ENCODE data around the gene FGD5. TPM values are rescaled to one million over a fixed set of nuclear protein-coding genes. Genes with fewer than 3 reads are reported as not detected.

Gene FGD5
- total and polyA plus RNA-seq, 2 experiments from 2014 or later = 7.4 to 12.2 TPM

- Histone ChIP-seq H3K9me2 (ENCODE audit: insufficient read depth) (no peaks in the 10 kb centered on the region; the same call in 1 of the 2 replicates), H3K4me3 (peak overlapping the region; percentile 89)
- H3K36me3 Mint-ChIP-seq (ENCODE audit: low read depth) = no peaks in the 10 kb centered on the region
These were observed 7.1 kb upstream of the FGD5 start for GRCh38 chr3:14811684-14812083.

GRCh38 chr3:14812196-14812790 is 6.5 kb upstream of the FGD5 start:
- Histone ChIP-seq H3K4me2 (peak overlapping the region; percentile 98), H3K36me3 (ENCODE audit: insufficient read depth) (no peaks in the 10 kb centered on the region), H3K79me2 (replicated peaks; ENCODE audit: insufficient read depth) (0 out of 2 replicates have a peak, but pooled peaks cover 3% of the 10 kb centered on the region), H3K4me3 (peak overlapping the region; percentile 89), H3F3A (replicated peaks; ENCODE audit: low read depth) (no peaks in the 10 kb centered on the region), H4K20me1 (replicated peaks; ENCODE audit: insufficient read depth) (no peaks in the 10 kb centered on the region), H3K27ac (ENCODE audit: low read depth) (no peak overlapping the region), H2AFZ (no peak overlapping the region), H3K27me3 (ENCODE audit: insufficient read depth) (peaks cover 48% of the 10 kb centered on the region), H3K9me2 (ENCODE audit: insufficient read depth) (no peaks in the 10 kb centered on the region; the same call in 1 of the 2 replicates), H3K4me1 (ENCODE audit: insufficient read depth) (peaks cover 17% of the 10 kb centered on the region)
- H3K4me3 Mint-ChIP-seq = peak overlapping the region; percentile 91
- ATAC-seq (no peak), DNase-seq (ENCODE audit: low spot score) (no peak)
- no peaks in the 10 kb centered on the region for H3K36me3 Mint-ChIP-seq (ENCODE audit: low read depth)
- no peaks in the 10 kb centered on the region for H3K9me3 Mint-ChIP-seq
- H3K27ac Mint-ChIP-seq = no peak overlapping the region
- H3K4me1 Mint-ChIP-seq = peaks cover 38% of the 10 kb centered on the region
- peaks cover 34% of the 10 kb centered on the region for H3K27me3 Mint-ChIP-seq (ENCODE audit: insufficient read depth, low read depth, poor library complexity)
- TF ChIP-seq ZNF331 (CRISPR knock-in tag; IDR thresholded peaks at IDR 0.05; ENCODE audit: low read depth) (no peak), POLR2AphosphoS5 (IDR thresholded peaks at IDR 0.05; ENCODE audit: low read depth) (no peak), EZH2 (IDR thresholded peaks at IDR 0.05; ENCODE audit: low read depth, unreplicated experiment) (no peak), STAT1 (IDR thresholded peaks at IDR 0.05; ENCODE audit: unreplicated experiment) (no peak)
- TF ChIP-seq, protein P1, sequence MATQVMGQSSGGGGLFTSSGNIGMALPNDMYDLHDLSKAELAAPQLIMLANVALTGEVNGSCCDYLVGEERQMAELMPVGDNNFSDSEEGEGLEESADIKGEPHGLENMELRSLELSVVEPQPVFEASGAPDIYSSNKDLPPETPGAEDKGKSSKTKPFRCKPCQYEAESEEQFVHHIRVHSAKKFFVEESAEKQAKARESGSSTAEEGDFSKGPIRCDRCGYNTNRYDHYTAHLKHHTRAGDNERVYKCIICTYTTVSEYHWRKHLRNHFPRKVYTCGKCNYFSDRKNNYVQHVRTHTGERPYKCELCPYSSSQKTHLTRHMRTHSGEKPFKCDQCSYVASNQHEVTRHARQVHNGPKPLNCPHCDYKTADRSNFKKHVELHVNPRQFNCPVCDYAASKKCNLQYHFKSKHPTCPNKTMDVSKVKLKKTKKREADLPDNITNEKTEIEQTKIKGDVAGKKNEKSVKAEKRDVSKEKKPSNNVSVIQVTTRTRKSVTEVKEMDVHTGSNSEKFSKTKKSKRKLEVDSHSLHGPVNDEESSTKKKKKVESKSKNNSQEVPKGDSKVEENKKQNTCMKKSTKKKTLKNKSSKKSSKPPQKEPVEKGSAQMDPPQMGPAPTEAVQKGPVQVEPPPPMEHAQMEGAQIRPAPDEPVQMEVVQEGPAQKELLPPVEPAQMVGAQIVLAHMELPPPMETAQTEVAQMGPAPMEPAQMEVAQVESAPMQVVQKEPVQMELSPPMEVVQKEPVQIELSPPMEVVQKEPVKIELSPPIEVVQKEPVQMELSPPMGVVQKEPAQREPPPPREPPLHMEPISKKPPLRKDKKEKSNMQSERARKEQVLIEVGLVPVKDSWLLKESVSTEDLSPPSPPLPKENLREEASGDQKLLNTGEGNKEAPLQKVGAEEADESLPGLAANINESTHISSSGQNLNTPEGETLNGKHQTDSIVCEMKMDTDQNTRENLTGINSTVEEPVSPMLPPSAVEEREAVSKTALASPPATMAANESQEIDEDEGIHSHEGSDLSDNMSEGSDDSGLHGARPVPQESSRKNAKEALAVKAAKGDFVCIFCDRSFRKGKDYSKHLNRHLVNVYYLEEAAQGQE (IDR thresholded peaks at IDR 0.05; ENCODE audit: unreplicated experiment) = no peak

More at GRCh38 chr3:14811684-14812083, 7.1 kb upstream of the FGD5 start:
- TF ChIP-seq JUNB (IDR thresholded peaks at IDR 0.05; ENCODE audit: unreplicated experiment) = no peak
- TF ChIP-seq, protein P1 (IDR thresholded peaks at IDR 0.05; ENCODE audit: unreplicated experiment) = no peak
- TF ChIP-seq, protein P2, sequence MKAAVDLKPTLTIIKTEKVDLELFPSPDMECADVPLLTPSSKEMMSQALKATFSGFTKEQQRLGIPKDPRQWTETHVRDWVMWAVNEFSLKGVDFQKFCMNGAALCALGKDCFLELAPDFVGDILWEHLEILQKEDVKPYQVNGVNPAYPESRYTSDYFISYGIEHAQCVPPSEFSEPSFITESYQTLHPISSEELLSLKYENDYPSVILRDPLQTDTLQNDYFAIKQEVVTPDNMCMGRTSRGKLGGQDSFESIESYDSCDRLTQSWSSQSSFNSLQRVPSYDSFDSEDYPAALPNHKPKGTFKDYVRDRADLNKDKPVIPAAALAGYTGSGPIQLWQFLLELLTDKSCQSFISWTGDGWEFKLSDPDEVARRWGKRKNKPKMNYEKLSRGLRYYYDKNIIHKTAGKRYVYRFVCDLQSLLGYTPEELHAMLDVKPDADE (IDR thresholded peaks at IDR 0.05) = no peak
- TF ChIP-seq CREB1 (CRISPR knock-in tag; IDR thresholded peaks at IDR 0.05; ENCODE audit: low read depth) = no peak
- no peak for TF ChIP-seq POLR2AphosphoS5 (IDR thresholded peaks at IDR 0.05; ENCODE audit: low read depth)
- Mint-ChIP-seq H3K9me3 (no peaks in the 10 kb centered on the region), H3K27me3 (ENCODE audit: insufficient read depth, low read depth, poor library complexity) (peaks cover 37% of the 10 kb centered on the region), H3K4me3 (peak overlapping the region; percentile 91), H3K27ac (no peak overlapping the region), H3K4me1 (peaks cover 38% of the 10 kb centered on the region)
- DNase-seq (ENCODE audit: low spot score) (peak; percentile 42), ATAC-seq (peak; percentile 9)
- Histone ChIP-seq H2AFZ (peak overlapping the region; percentile 99), H3F3A (replicated peaks; ENCODE audit: low read depth) (no peaks in the 10 kb centered on the region), H3K36me3 (ENCODE audit: insufficient read depth) (no peaks in the 10 kb centered on the region), H4K20me1 (replicated peaks; ENCODE audit: insufficient read depth) (no peaks in the 10 kb centered on the region), H3K27ac (ENCODE audit: low read depth) (no peak overlapping the region), H3K79me2 (replicated peaks; ENCODE audit: insufficient read depth) (0 out of 2 replicates have a peak, but pooled peaks cover 3% of the 10 kb centered on the region), H3K27me3 (ENCODE audit: insufficient read depth) (peaks cover 48% of the 10 kb centered on the region), H3K4me1 (ENCODE audit: insufficient read depth) (peaks cover 17% of the 10 kb centered on the region), H3K4me2 (peak overlapping the region; percentile 98)
